Sigmoid colon (tissue), 4 donors: ENCODE measurements around the gene GEMIN2.

Experiments
- CTCF ChIP-seq, 4 experiments: fragments of 450-650 bp in 3 of 4; fragments of 200-600 bp in 1 of 4; IDR thresholded peaks; one replicate each; pipeline ENCODE4 v1.5.1; 2016 to 2019; ENCODE audit warnings: antibody characterized with exemption in 4 of 4, mild to moderate bottlenecking in 3 of 4, moderate library complexity in 2 of 4
- POLR2A ChIP-seq, 2 donors: fragments of 450-650 bp; IDR thresholded peaks; one replicate each; pipeline ENCODE4 v1.6.1; 2016; ENCODE audit warnings: antibody characterized with exemption in 2 of 2, mild to moderate bottlenecking in 2 of 2, moderate library complexity in 2 of 2
- POLR2AphosphoS5 ChIP-seq, 4 donors: sonication (generic); formaldehyde crosslinking; IDR thresholded peaks; one replicate each; pipeline ENCODE4 v1.6.1; 2017; ENCODE audit warnings: antibody characterized with exemption in 4 of 4

- TF ChIP-seq CTCF (IDR thresholded peaks at IDR 0.05) (no peak), POLR2AphosphoS5 (IDR thresholded peaks at IDR 0.05) (no peak), POLR2A (IDR thresholded peaks at IDR 0.05) (no peak)
These were observed 444 bp upstream of the GEMIN2 start for GRCh38 chr14:39113685-39114072.
